ENCODE measurements around the gene B3GAT1.

B3GAT1 gene

DNA sequence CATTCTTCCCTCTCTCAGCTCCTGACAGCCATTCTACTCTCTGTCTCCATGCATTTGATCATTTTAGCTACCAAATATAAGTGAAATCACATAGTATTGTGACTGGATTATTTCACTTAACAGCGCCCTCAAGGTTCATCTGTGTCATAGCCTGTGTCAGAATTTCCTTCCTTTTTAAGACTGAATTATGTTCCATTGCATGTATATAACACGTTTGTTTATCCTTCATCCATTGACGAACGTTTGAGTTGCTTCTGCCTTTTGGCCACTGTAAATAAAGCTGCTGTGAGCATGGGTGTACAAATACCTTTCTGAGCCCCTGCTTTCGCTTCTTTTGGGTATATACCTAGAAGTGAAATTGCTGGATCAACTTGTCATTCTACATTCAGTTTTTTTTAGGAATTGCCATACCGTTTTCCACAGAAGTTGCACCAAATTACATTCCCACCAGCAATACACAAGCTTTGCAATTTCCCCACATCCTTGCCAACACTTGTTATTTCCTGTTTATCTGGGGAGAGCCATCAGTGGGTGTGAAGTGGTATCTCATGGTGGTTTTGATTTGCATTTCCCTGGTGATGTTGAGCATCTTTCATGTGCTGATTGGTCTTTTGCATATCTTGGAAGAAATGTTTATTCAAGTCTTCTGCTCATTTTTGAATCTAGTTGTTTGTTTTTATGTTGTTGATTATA, 62.8 kb downstream of the B3GAT1 start:
- no peak overlapping the region for H3K4me3 ChIP-seq (replicated peaks; ENCODE audit: insufficient read depth, low read length)
- no peaks in the 10 kb centered on the region for H3K27me3 ChIP-seq (ENCODE audit: insufficient read depth, poor library complexity, severe bottlenecking)
- no peak for DNase-seq (ENCODE audit: low read depth in 1 of 2, low spot score in 1 of 2)
- H3K27ac ChIP-seq (replicated peaks) = no peak overlapping the region
- TF ChIP-seq GABPA (IDR thresholded peaks at IDR 0.05; ENCODE audit: low read depth) = no peak
- TF ChIP-seq CTCF (IDR thresholded peaks at IDR 0.05; ENCODE audit: insufficient read depth, low read length) = no peak
- no peak for TF ChIP-seq SPI1 (IDR thresholded peaks at IDR 0.05; ENCODE audit: borderline replicate concordance, low read depth)
- TF ChIP-seq POLR2AphosphoS5 (IDR thresholded peaks at IDR 0.05; ENCODE audit: low read depth) = no peak
- TF ChIP-seq REST (IDR thresholded peaks at IDR 0.05; ENCODE audit: insufficient replicate concordance, low read depth) = no peak

DNA sequence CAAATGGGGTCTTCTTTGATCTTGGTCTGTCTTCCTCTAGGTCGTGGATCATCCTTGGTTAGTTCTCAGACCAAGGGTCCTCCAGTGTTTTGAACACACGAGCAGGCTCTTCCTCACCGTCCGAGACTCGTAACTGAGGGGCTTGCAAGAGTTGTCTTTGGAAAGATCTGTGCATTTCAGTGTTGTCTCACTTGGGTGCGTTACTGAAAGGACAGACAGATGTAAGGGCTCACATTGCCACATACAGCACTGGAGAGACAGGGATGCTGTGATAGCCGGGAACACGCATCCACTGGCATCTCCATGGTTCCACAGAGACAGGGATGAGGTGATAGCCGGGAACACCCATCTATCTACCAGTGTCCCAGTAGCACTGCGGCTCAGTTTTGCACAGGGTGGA, 64.6 kb downstream of the B3GAT1 start:
- no peak for DNase-seq (ENCODE audit: low read depth in 1 of 2, low spot score in 1 of 2)
- TF ChIP-seq GABPA (IDR thresholded peaks at IDR 0.05; ENCODE audit: low read depth) (no peak), CTCF (IDR thresholded peaks at IDR 0.05; ENCODE audit: insufficient read depth, low read length) (no peak), POLR2AphosphoS5 (IDR thresholded peaks at IDR 0.05; ENCODE audit: low read depth) (no peak)
- Histone ChIP-seq H3K4me3 (replicated peaks; ENCODE audit: insufficient read depth, low read length) (no peak overlapping the region), H3K27ac (replicated peaks) (no peak overlapping the region), H3K27me3 (ENCODE audit: insufficient read depth, poor library complexity, severe bottlenecking) (no peaks in the 10 kb centered on the region)

- DNase-seq (ENCODE audit: low read depth in 1 of 2, low spot score in 1 of 2) = no peak
These were observed 65.1 kb downstream of the B3GAT1 start for GRCh38 chr11:134346976-134347350.

More at GRCh38 chr11:134346976-134347350, 65.1 kb downstream of the B3GAT1 start:
- Histone ChIP-seq H3K27me3 (ENCODE audit: insufficient read depth, poor library complexity, severe bottlenecking) (no peaks in the 10 kb centered on the region), H3K27ac (replicated peaks) (no peak overlapping the region), H3K4me3 (replicated peaks; ENCODE audit: insufficient read depth, low read length) (no peak overlapping the region)
- TF ChIP-seq SPI1 (IDR thresholded peaks at IDR 0.05; ENCODE audit: borderline replicate concordance, low read depth) (no peak), CTCF (IDR thresholded peaks at IDR 0.05; ENCODE audit: insufficient read depth, low read length) (no peak), POLR2AphosphoS5 (IDR thresholded peaks at IDR 0.05; ENCODE audit: low read depth) (no peak), REST (IDR thresholded peaks at IDR 0.05; ENCODE audit: insufficient replicate concordance, low read depth) (no peak), GABPA (IDR thresholded peaks at IDR 0.05; ENCODE audit: low read depth) (no peak)

All from HL-60 (cell line).